ENCODE data around the gene MUSTN1. TPM values are rescaled to one million over a fixed set of nuclear protein-coding genes. Genes with fewer than 3 reads are reported as not detected.

MUSTN1 gene
- total and polyA plus RNA-seq, 2 experiments from 2014 or later = not detected

GRCh38 chr3:52810923-52811322 is 23.9 kb downstream of the MUSTN1 start:
- H3K4me1 ChIP-seq (ENCODE audit: insufficient read depth) = no peaks in the 10 kb centered on the region
- no peaks in the 10 kb centered on the region for H3F3A ChIP-seq (ENCODE audit: insufficient read depth)
- DNase-seq = no peak
- in situ Hi-C loops (cut with MboI) = no loop called here
- no peaks in the 10 kb centered on the region for H3K79me2 ChIP-seq (ENCODE audit: insufficient read depth)
- no peak overlapping the region for H3K9ac ChIP-seq
- no peaks in the 10 kb centered on the region for H4K20me1 ChIP-seq (ENCODE audit: insufficient read depth)
- no peak overlapping the region for H3K4me3 ChIP-seq
- H3K9me2 ChIP-seq (ENCODE audit: insufficient read depth) = no peaks in the 10 kb centered on the region
- WGBS, 2 experiments (ENCODE audit: low coverage in 1 of 2, low lambda C conversion rate in 2 of 2, missing lambda C conversion rate in 2 of 2) = 76 to 82% methylated on average over 11 of the region's 11 CpGs
- H3K27ac ChIP-seq = no peak overlapping the region
- no peak overlapping the region for H2AFZ ChIP-seq
- H3K36me3 ChIP-seq (ENCODE audit: low read depth) = no peaks in the 10 kb centered on the region
- H3K9me3 ChIP-seq (ENCODE audit: low read depth) = no peaks in the 10 kb centered on the region
- no peak overlapping the region for H3K4me2 ChIP-seq (ENCODE audit: unreplicated experiment)
- no peaks in the 10 kb centered on the region for H3K27me3 ChIP-seq (replicated peaks; ENCODE audit: insufficient read depth)
- TF ChIP-seq EZH2phosphoT487 (IDR thresholded peaks at IDR 0.05; ENCODE audit: insufficient read depth, low read depth) (no peak), EZH2 (IDR thresholded peaks at IDR 0.05; ENCODE audit: insufficient read depth, poor library complexity, severe bottlenecking) (no peak)

GRCh38 chr3:52809662-52810377 is 25.0 kb downstream of the MUSTN1 start:
- H3K9me2 ChIP-seq (ENCODE audit: insufficient read depth) = no peaks in the 10 kb centered on the region
- no peaks in the 10 kb centered on the region for H3K27me3 ChIP-seq (replicated peaks; ENCODE audit: insufficient read depth)
- no peak overlapping the region for H3K4me2 ChIP-seq (ENCODE audit: unreplicated experiment)
- H3F3A ChIP-seq (ENCODE audit: insufficient read depth) = no peaks in the 10 kb centered on the region
- in situ Hi-C loops (cut with MboI) = no loop called here
- H3K36me3 ChIP-seq (ENCODE audit: low read depth) = no peaks in the 10 kb centered on the region
- no peaks in the 10 kb centered on the region for H4K20me1 ChIP-seq (ENCODE audit: insufficient read depth)
- no peaks in the 10 kb centered on the region for H3K4me1 ChIP-seq (ENCODE audit: insufficient read depth)
- H2AFZ ChIP-seq = no peak overlapping the region
- H3K9ac ChIP-seq = no peak overlapping the region
- H3K9me3 ChIP-seq (ENCODE audit: low read depth) = no peaks in the 10 kb centered on the region
- H3K4me3 ChIP-seq = no peak overlapping the region
- H3K79me2 ChIP-seq (ENCODE audit: insufficient read depth) = no peaks in the 10 kb centered on the region
- 41 to 43% methylated on average over 7 of the region's 7 CpGs for WGBS, 2 experiments (ENCODE audit: low coverage in 1 of 2, low lambda C conversion rate in 2 of 2, missing lambda C conversion rate in 2 of 2)
- no peak for DNase-seq
- no peak for TF ChIP-seq EZH2 (IDR thresholded peaks at IDR 0.05; ENCODE audit: insufficient read depth, poor library complexity, severe bottlenecking)
- TF ChIP-seq EZH2phosphoT487 (IDR thresholded peaks at IDR 0.05; ENCODE audit: insufficient read depth, low read depth) = no peak
- H3K27ac ChIP-seq = no peak overlapping the region

GRCh38 chr3:52809149-52809548 is 25.7 kb downstream of the MUSTN1 start:
- DNase-seq = no peak
- H3K36me3 ChIP-seq (ENCODE audit: low read depth) = no peaks in the 10 kb centered on the region
- in situ Hi-C loops (cut with MboI) = no loop called here
- no peak overlapping the region for H3K4me2 ChIP-seq (ENCODE audit: unreplicated experiment)
- H3K4me1 ChIP-seq (ENCODE audit: insufficient read depth) = no peaks in the 10 kb centered on the region
- TF ChIP-seq EZH2 (IDR thresholded peaks at IDR 0.05; ENCODE audit: insufficient read depth, poor library complexity, severe bottlenecking) = no peak
- no peak for TF ChIP-seq EZH2phosphoT487 (IDR thresholded peaks at IDR 0.05; ENCODE audit: insufficient read depth, low read depth)
- 23 to 25% methylated on average over 2 of the region's 2 CpGs for WGBS, 2 experiments (ENCODE audit: low coverage in 1 of 2, low lambda C conversion rate in 2 of 2, missing lambda C conversion rate in 2 of 2)
- no peaks in the 10 kb centered on the region for H3K9me2 ChIP-seq (ENCODE audit: insufficient read depth)
- no peak overlapping the region for H3K9ac ChIP-seq
- no peaks in the 10 kb centered on the region for H3K27me3 ChIP-seq (replicated peaks; ENCODE audit: insufficient read depth)
- no peak overlapping the region for H3K4me3 ChIP-seq
- no peak overlapping the region for H2AFZ ChIP-seq
- no peaks in the 10 kb centered on the region for H3F3A ChIP-seq (ENCODE audit: insufficient read depth)
- H3K79me2 ChIP-seq (ENCODE audit: insufficient read depth) = no peaks in the 10 kb centered on the region
- H4K20me1 ChIP-seq (ENCODE audit: insufficient read depth) = no peaks in the 10 kb centered on the region
- H3K9me3 ChIP-seq (ENCODE audit: low read depth) = no peaks in the 10 kb centered on the region
- H3K27ac ChIP-seq = no peak overlapping the region

- H3F3A ChIP-seq (ENCODE audit: insufficient read depth) = no peaks in the 10 kb centered on the region
- in situ Hi-C loops (cut with MboI) = no loop called here
- H3K27me3 ChIP-seq (replicated peaks; ENCODE audit: insufficient read depth) = no peaks in the 10 kb centered on the region
- WGBS, 2 experiments (ENCODE audit: low coverage in 1 of 2, low lambda C conversion rate in 2 of 2, missing lambda C conversion rate in 2 of 2) = 48 to 58% methylated on average over 17 to 19 of the region's 19 CpGs
- no peak overlapping the region for H2AFZ ChIP-seq
- no peaks in the 10 kb centered on the region for H3K9me3 ChIP-seq (ENCODE audit: low read depth)
- H3K4me2 ChIP-seq (ENCODE audit: unreplicated experiment) = no peak overlapping the region
- H3K9ac ChIP-seq = no peak overlapping the region
- H3K4me1 ChIP-seq (ENCODE audit: insufficient read depth) = 0 out of 2 replicates have a peak, but pooled peaks cover 4% of the 10 kb centered on the region
- DNase-seq = no peak
- no peaks in the 10 kb centered on the region for H3K79me2 ChIP-seq (ENCODE audit: insufficient read depth)
- H3K9me2 ChIP-seq (ENCODE audit: insufficient read depth) = no peaks in the 10 kb centered on the region
- H4K20me1 ChIP-seq (ENCODE audit: insufficient read depth) = no peaks in the 10 kb centered on the region
- no peak overlapping the region for H3K27ac ChIP-seq
- H3K36me3 ChIP-seq (ENCODE audit: low read depth) = no peaks in the 10 kb centered on the region
- no peak overlapping the region for H3K4me3 ChIP-seq
- no peak for TF ChIP-seq EZH2phosphoT487 (IDR thresholded peaks at IDR 0.05; ENCODE audit: insufficient read depth, low read depth)
- no peak for TF ChIP-seq EZH2 (IDR thresholded peaks at IDR 0.05; ENCODE audit: insufficient read depth, poor library complexity, severe bottlenecking)
Observed at GRCh38 chr3:52805270-52806039, 29.4 kb downstream of the MUSTN1 start.
